HCT116 (cell line): Measurements from ENCODE around the gene LYG2. TPM values are rescaled to one million over a fixed set of nuclear protein-coding genes. Genes with fewer than 3 reads are reported as not detected.

Source experiments
- ATAC-seq: fragments of 200-7000 bp; cut with Tn5 transposase; 2 replicates; pipeline ENCODE4 v1.9.1; 2020; ENCODE audit warnings: mild to moderate bottlenecking, moderate library complexity
- BruUV-seq: library from RNA; stranded (reverse); fragments of 400-500 nt; replicated peaks from 2 replicates; lab custom pipeline; 2021; lab: Mats Ljungman, UMichigan
- CTCF ChIA-PET: fragments of 300-600 bp; sonication (Branson Sonifier 250); formaldehyde crosslinking; loops from one replicate; lab custom pipeline; 2021; ENCODE audit warnings: antibody characterized with exemption; lab: Charles Lee
- POLR2A ChIA-PET: fragments of 300-600, 350-600 bp; sonication (Branson Sonifier 250); formaldehyde crosslinking; loops from one replicate; lab custom pipeline; 2021; ENCODE audit warnings: antibody characterized with exemption; lab: Charles Lee
- RAD21 ChIA-PET, 2 experiments: fragments of 300-600 bp; sonication (Branson Sonifier 250); formaldehyde crosslinking; loops; one replicate each; lab custom pipeline; 2023; ENCODE audit warnings: low total read pairs in 2 of 2; ENCODE audit not compliant: uncharacterized antibody in 2 of 2, unreplicated experiment in 2 of 2, low non-redundant PET in 1 of 2; lab: Charles Lee
- DNase-seq: peaks from one replicate; pipeline ENCODE4 v3.0.0-alpha.2; 2010; ENCODE audit warnings: low read depth, low spot score
- H2AFZ ChIP-seq: fragments of 200-600 bp; shearing (Covaris generic), sonication (generic); 2 replicates; pipeline ENCODE4 v1.6.1; 2017; ENCODE audit warnings: low read depth, mixed run types, mixed read lengths, antibody characterized with exemption, low read length; ENCODE audit not compliant: poor library complexity, severe bottlenecking
- H3K27ac ChIP-seq: 2 replicates; pipeline ENCODE4 v1.5.1; 2012; ENCODE audit warnings: low read depth, low read length
- H3K27me3 ChIP-seq: fragments of 200-600 bp; sonication (generic); 2 replicates; pipeline ENCODE4 v1.6.1; 2016; ENCODE audit warnings: mixed run types, low read length, mixed read lengths; ENCODE audit not compliant: insufficient read depth
- H3K36me3 ChIP-seq, 2 experiments: fragments of 200-500 bp in 1 of 2; fragments of 200-600 bp in 1 of 2; sonication (Bioruptor generic) in 1 of 2; sonication (generic) in 1 of 2; 2 replicates each; pipeline versions ENCODE4 v1.5.1 to v1.6.1; 2014 to 2016; ENCODE audit warnings: low read length in 2 of 2, inconsistent platforms in 1 of 2, mixed read lengths in 1 of 2, mixed run types in 1 of 2; ENCODE audit not compliant: insufficient read depth in 2 of 2, control insufficient read depth in 1 of 2
- H3K4me1 ChIP-seq, 2 experiments: fragments of 200-600 bp in 1 of 2; sonication (generic) in 1 of 2; 2 replicates each; pipeline versions ENCODE4 v1.5.1 to v1.6.1; 2012 to 2017; ENCODE audit warnings: low read length in 2 of 2, inconsistent platforms in 1 of 2, mild to moderate bottlenecking in 1 of 2, mixed read lengths in 1 of 2, mixed run types in 1 of 2, moderate library complexity in 1 of 2; ENCODE audit not compliant: insufficient read depth in 2 of 2, control insufficient read depth in 1 of 2
- H3K4me2 ChIP-seq: fragments of 200-600 bp; sonication (generic); 2 replicates; pipeline ENCODE4 v1.6.1; 2017; ENCODE audit warnings: mixed run types, low read length, mixed read lengths
- H3K4me3 ChIP-seq, 2 experiments: fragments of 200-600 bp in 1 of 2; sonication (generic) in 1 of 2; replicated peaks in 1 of 2; 2 replicates each; pipeline ENCODE4 v1.5.1; 2011 to 2016; ENCODE audit warnings: low read length in 2 of 2, control low read depth in 1 of 2, low read depth in 1 of 2, mild to moderate bottlenecking in 1 of 2, mixed read lengths in 1 of 2, mixed run types in 1 of 2
- H3K79me2 ChIP-seq: fragments of 200-600 bp; sonication (generic); 2 replicates; pipeline ENCODE4 v1.6.1; 2017; ENCODE audit warnings: mild to moderate bottlenecking, mixed run types, low read length, moderate library complexity, mixed read lengths; ENCODE audit not compliant: insufficient read depth
- H3K9ac ChIP-seq: fragments of 200-600 bp; sonication (generic); 2 replicates; pipeline ENCODE4 v1.6.1; 2016; ENCODE audit warnings: low read length, mixed read lengths
- H3K9me2 ChIP-seq: fragments of 200-600 bp; sonication (generic), shearing (Covaris generic); 2 replicates; pipeline ENCODE4 v1.6.1; 2017; ENCODE audit warnings: mixed run types, mild to moderate bottlenecking, moderate library complexity; ENCODE audit not compliant: insufficient read depth
- H3K9me3 ChIP-seq, 2 experiments: fragments of 200-500 bp in 1 of 2; fragments of 200-600 bp in 1 of 2; sonication (Bioruptor generic) in 1 of 2; sonication (generic) in 1 of 2; 2 replicates each; pipeline ENCODE4 v1.6.1; 2014 to 2017; ENCODE audit warnings: low read length in 2 of 2, mixed read lengths in 2 of 2, inconsistent platforms in 1 of 2, low read depth in 1 of 2, mild to moderate bottlenecking in 1 of 2, mixed run types in 1 of 2, moderate library complexity in 1 of 2; ENCODE audit not compliant: control insufficient read depth in 1 of 2, insufficient read depth in 1 of 2
- H4K20me1 ChIP-seq: fragments of 200-600 bp; sonication (generic), shearing (Covaris generic); 2 replicates; pipeline ENCODE4 v1.6.1; 2017; ENCODE audit warnings: mixed run types, mild to moderate bottlenecking, moderate library complexity; ENCODE audit not compliant: insufficient read depth
- CBX3 ChIP-seq: IDR thresholded peaks from 2 replicates; pipeline ENCODE4 v1.6.1; 2012; ENCODE audit warnings: low read depth
- CEBPB ChIP-seq: IDR thresholded peaks from 2 replicates; pipeline ENCODE4 v1.6.1; 2012; ENCODE audit warnings: low read depth
- CTCF ChIP-seq, 3 experiments: fragments of 200-600 bp in 1 of 3; sonication (generic) in 1 of 3; IDR thresholded peaks in 2 of 3; conservative IDR thresholded peaks in 1 of 3; 2 replicates each; pipeline ENCODE4 v1.5.1; 2012 to 2017; ENCODE audit warnings: low read depth in 2 of 3, low read length in 2 of 3, antibody characterized with exemption in 1 of 3, borderline replicate concordance in 1 of 3, control low read depth in 1 of 3, mild to moderate bottlenecking in 1 of 3, mixed read lengths in 1 of 3, mixed run types in 1 of 3, moderate library complexity in 1 of 3; ENCODE audit not compliant: insufficient read depth in 1 of 3
- EGR1 ChIP-seq: IDR thresholded peaks from 2 replicates; pipeline ENCODE4 v1.6.1; 2012; ENCODE audit warnings: low read depth
- ELF1 ChIP-seq: IDR thresholded peaks from 2 replicates; pipeline ENCODE4 v1.6.1; 2012; ENCODE audit warnings: low read depth, borderline replicate concordance
- EZH2 ChIP-seq: fragments of 200-600 bp; sonication (generic); IDR thresholded peaks from 2 replicates; pipeline ENCODE4 v1.6.1; 2017; ENCODE audit warnings: antibody characterized with exemption, mixed run types
- EZH2phosphoT487 ChIP-seq: fragments of 200-600 bp; IDR thresholded peaks from 2 replicates; pipeline ENCODE4 v1.6.1; 2018; ENCODE audit warnings: antibody characterized with exemption, borderline replicate concordance
- MAX ChIP-seq: IDR thresholded peaks from 2 replicates; pipeline ENCODE4 v1.6.1; 2012
- POLR2A ChIP-seq: IDR thresholded peaks from 2 replicates; pipeline ENCODE4 v1.7.0; 2011; ENCODE audit warnings: borderline replicate concordance; ENCODE audit not compliant: insufficient read depth, insufficient read length; ENCODE audit errors: extremely low read depth
- POLR2AphosphoS5 ChIP-seq: IDR thresholded peaks from 2 replicates; pipeline ENCODE4 v1.6.1; 2011; ENCODE audit warnings: mild to moderate bottlenecking, low read depth, low read length, moderate library complexity
- RAD21 ChIP-seq: IDR thresholded peaks from 2 replicates; pipeline ENCODE4 v1.6.1; 2012; ENCODE audit warnings: low read depth, mild to moderate bottlenecking
- SIN3A ChIP-seq: IDR thresholded peaks from 2 replicates; pipeline ENCODE4 v1.6.1; 2012; ENCODE audit warnings: low read depth
- SP1 ChIP-seq: IDR thresholded peaks from 2 replicates; pipeline ENCODE4 v1.6.1; 2012; ENCODE audit warnings: low read depth
- TCF7L2 ChIP-seq: IDR thresholded peaks from 2 replicates; pipeline ENCODE4 v1.7.0; 2011; ENCODE audit warnings: borderline replicate concordance, inconsistent platforms; ENCODE audit not compliant: insufficient read depth, insufficient read length; ENCODE audit errors: extremely low read depth
- ZBTB33 ChIP-seq: IDR thresholded peaks from 2 replicates; pipeline ENCODE4 v1.6.1; 2011; ENCODE audit warnings: mild to moderate bottlenecking, low read length, moderate library complexity; ENCODE audit not compliant: insufficient replicate concordance; ENCODE audit errors: extremely low read depth
- ZNF274 ChIP-seq: fragments of 200-500 bp; sonication (Bioruptor generic); IDR thresholded peaks from 2 replicates; pipeline ENCODE4 v1.6.1; 2014; ENCODE audit warnings: mild to moderate bottlenecking, low read depth, low read length, inconsistent platforms
- intact Hi-C: fragments of 100-400 bp; cut with micrococcal nuclease; formaldehyde crosslinking; loops from 2 replicates; pipeline ENCODE4 v1.10.0; 2022
- total RNA-seq: library from RNA; stranded (reverse); gene quantifications from one replicate; pipeline ENCODE4 v1.2.1, GENCODE V29; 2021; ENCODE audit not compliant: unreplicated experiment
- TF ChIP-seq, protein P1 (sequence below): IDR thresholded peaks from 2 replicates; pipeline ENCODE4 v1.6.1; 2012
- TF ChIP-seq, protein P2 (sequence below): IDR thresholded peaks from 2 replicates; pipeline ENCODE4 v1.6.1; 2012; ENCODE audit warnings: low read depth

LYG2 gene
- total RNA-seq, 1 experiment from 2014 or later, result 0.27 TPM

GRCh38 chr2:99238599-99238998, 16.9 kb downstream of the LYG2 start:
- POLR2A ChIA-PET, result no interaction called here
- ATAC-seq, result no peak
- RAD21 ChIA-PET, result no interaction called here
- H3K27me3 ChIP-seq, result no peaks in the 10 kb centered on the region
- no peak overlapping the region for H2AFZ ChIP-seq
- no peak overlapping the region for H3K4me2 ChIP-seq
- H3K9ac ChIP-seq, result no peak overlapping the region
- no peak for TF ChIP-seq TCF7L2
- TF ChIP-seq ZBTB33, result no peak
- TF ChIP-seq POLR2AphosphoS5, result no peak
- TF ChIP-seq, protein P1, sequence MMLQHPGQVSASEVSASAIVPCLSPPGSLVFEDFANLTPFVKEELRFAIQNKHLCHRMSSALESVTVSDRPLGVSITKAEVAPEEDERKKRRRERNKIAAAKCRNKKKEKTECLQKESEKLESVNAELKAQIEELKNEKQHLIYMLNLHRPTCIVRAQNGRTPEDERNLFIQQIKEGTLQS, result no peak
- no peak for TF ChIP-seq EZH2
- no peak for TF ChIP-seq CTCF (IDR thresholded peaks at IDR 0.05 in 2 of 3, conservative IDR thresholded peaks at IDR 0.05 in 1 of 3; ENCODE audit: borderline replicate concordance in 1 of 3, insufficient read depth in 1 of 3, low read depth in 2 of 3, low read length in 2 of 3)
- no peak for TF ChIP-seq SP1
- no peak for TF ChIP-seq CEBPB
- TF ChIP-seq ELF1, result no peak
- no peak for TF ChIP-seq EGR1
- no peak for TF ChIP-seq ZNF274
- TF ChIP-seq EZH2phosphoT487, result no peak
- TF ChIP-seq SIN3A, result no peak
- TF ChIP-seq, protein P2, sequence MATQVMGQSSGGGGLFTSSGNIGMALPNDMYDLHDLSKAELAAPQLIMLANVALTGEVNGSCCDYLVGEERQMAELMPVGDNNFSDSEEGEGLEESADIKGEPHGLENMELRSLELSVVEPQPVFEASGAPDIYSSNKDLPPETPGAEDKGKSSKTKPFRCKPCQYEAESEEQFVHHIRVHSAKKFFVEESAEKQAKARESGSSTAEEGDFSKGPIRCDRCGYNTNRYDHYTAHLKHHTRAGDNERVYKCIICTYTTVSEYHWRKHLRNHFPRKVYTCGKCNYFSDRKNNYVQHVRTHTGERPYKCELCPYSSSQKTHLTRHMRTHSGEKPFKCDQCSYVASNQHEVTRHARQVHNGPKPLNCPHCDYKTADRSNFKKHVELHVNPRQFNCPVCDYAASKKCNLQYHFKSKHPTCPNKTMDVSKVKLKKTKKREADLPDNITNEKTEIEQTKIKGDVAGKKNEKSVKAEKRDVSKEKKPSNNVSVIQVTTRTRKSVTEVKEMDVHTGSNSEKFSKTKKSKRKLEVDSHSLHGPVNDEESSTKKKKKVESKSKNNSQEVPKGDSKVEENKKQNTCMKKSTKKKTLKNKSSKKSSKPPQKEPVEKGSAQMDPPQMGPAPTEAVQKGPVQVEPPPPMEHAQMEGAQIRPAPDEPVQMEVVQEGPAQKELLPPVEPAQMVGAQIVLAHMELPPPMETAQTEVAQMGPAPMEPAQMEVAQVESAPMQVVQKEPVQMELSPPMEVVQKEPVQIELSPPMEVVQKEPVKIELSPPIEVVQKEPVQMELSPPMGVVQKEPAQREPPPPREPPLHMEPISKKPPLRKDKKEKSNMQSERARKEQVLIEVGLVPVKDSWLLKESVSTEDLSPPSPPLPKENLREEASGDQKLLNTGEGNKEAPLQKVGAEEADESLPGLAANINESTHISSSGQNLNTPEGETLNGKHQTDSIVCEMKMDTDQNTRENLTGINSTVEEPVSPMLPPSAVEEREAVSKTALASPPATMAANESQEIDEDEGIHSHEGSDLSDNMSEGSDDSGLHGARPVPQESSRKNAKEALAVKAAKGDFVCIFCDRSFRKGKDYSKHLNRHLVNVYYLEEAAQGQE, result no peak
- TF ChIP-seq RAD21, result no peak
- no peak for TF ChIP-seq CBX3
- TF ChIP-seq POLR2A, result no peak
- TF ChIP-seq MAX, result no peak
- CTCF ChIA-PET, result no interaction called here
- H3K36me3 ChIP-seq, result no peaks in the 10 kb centered on the region
- H3K9me3 ChIP-seq, result no peaks in the 10 kb centered on the region
- no TSS peak for BruUV-seq
- no peaks in the 10 kb centered on the region for H3K4me1 ChIP-seq
- intact Hi-C loops, result no loop called here
- H3K9me2 ChIP-seq, result no peaks in the 10 kb centered on the region
- H4K20me1 ChIP-seq, result no peaks in the 10 kb centered on the region
- DNase-seq, result no peak
- no peak overlapping the region for H3K27ac ChIP-seq
- H3K79me2 ChIP-seq, result no peaks in the 10 kb centered on the region
- H3K4me3 ChIP-seq, result no peak overlapping the region
